Left cardiac atrium (tissue), 4 donors: ENCODE results near the gene ZCCHC24. TPM values are rescaled to one million over a fixed set of nuclear protein-coding genes. Genes with fewer than 3 reads are reported as not detected.

Experiments
- ATAC-seq, 2 donors: fragments of 200-7000 bp; cut with Tn5 transposase; one replicate each; pipeline ENCODE4 v1.9.1; 2020; ENCODE audit warnings: mild to moderate bottlenecking in 2 of 2, moderate library complexity in 2 of 2
- DNase-seq: peaks from one replicate; pipeline ENCODE4 v3.0.0-alpha.2; 2020
- intact Hi-C, 2 donors: fragments of 100-400 bp; cut with DNase I; formaldehyde crosslinking; loops; one replicate each; pipeline versions ENCODE4 v1.14.1 to v1.15.1; 2022 to 2023
- total RNA-seq, 2 donors: library from RNA; stranded (reverse); fragmentation: NEBNext Ultra II Directional; extraction: Animal tissue kit (Norgen Biotek cat#: 25700); gene quantifications; one replicate each; pipeline ENCODE4 v1.2.1, GENCODE V29; 2021
- donor health status: DM: no; HTN: yes; CAD: no.
- donor health status: DM: no; HTN: yes; CAD: no; lungs with severe emphysema.
- donor health status: DM: yes; HTN: yes; CAD: no.
- donor health status: Dilated cardiomyopathy.

ZCCHC24 gene
- total RNA-seq, 2 donors from 2014 or later: 52.9 to 56.6 TPM

GRCh38 chr10:79405995-79406515 lies 39.4 kb downstream of the ZCCHC24 start:
- no peak for DNase-seq
- no peak for ATAC-seq
- intact Hi-C loops: no loop called here

GRCh38 chr10:79405221-79405994 lies 40.0 kb downstream of the ZCCHC24 start:
- ATAC-seq (peak in 1 of 2 donors; percentile 14), DNase-seq (peak; percentile 28)
- intact Hi-C loops: no loop called here

- no peak for ATAC-seq
- intact Hi-C loops: loop anchor here in 1 of 2 donors (5.0 kb wide), 1 partner anchor 38 kb away; no protein-coding TSS in a partner anchor
- peak; percentile 19 for DNase-seq
Observed at GRCh38 chr10:79404690-79405131, 40.7 kb downstream of the ZCCHC24 start.

GRCh38 chr10:79404231-79404609 lies 41.2 kb downstream of the ZCCHC24 start:
- ATAC-seq: peak; percentile 40 to 60
- DNase-seq: peak; percentile 82
- intact Hi-C loops: loop anchor here in 1 of 2 donors (5.0 kb wide), 1 partner anchor 38 kb away; no protein-coding TSS in a partner anchor

GRCh38 chr10:79403441-79404230 lies 41.8 kb downstream of the ZCCHC24 start:
- intact Hi-C loops: loop anchor here in 1 of 2 donors (5.0 kb wide), 1 partner anchor 39 kb away; no protein-coding TSS in a partner anchor
- ATAC-seq (peak in 1 of 2 donors; percentile 2), DNase-seq (peak; percentile 70)

- ATAC-seq (no peak), DNase-seq (peak; percentile 17)
- intact Hi-C loops: loop anchor here in 1 of 2 donors (5.0 kb wide), 1 partner anchor 39 kb away; no protein-coding TSS in a partner anchor
Observed at GRCh38 chr10:79402951-79403350, 42.5 kb downstream of the ZCCHC24 start.

GRCh38 chr10:79402625-79402946 lies 42.8 kb downstream of the ZCCHC24 start:
- DNase-seq: no peak
- ATAC-seq: no peak
- intact Hi-C loops: loop anchor here in 1 of 2 donors (5.0 kb wide), 1 partner anchor 40 kb away; no protein-coding TSS in a partner anchor

- ATAC-seq: peak; percentile 2 to 28
- peak; percentile 76 for DNase-seq
- intact Hi-C loops: loop anchor here in 1 of 2 donors (5.0 kb wide), 1 partner anchor 41 kb away; no protein-coding TSS in a partner anchor
Observed at GRCh38 chr10:79401015-79401921, 44.2 kb downstream of the ZCCHC24 start.

GRCh38 chr10:79400146-79401004 lies 45.0 kb downstream of the ZCCHC24 start:
- intact Hi-C loops: loop anchor here in 1 of 2 donors (5.0 kb wide), 1 partner anchor 42 kb away; no protein-coding TSS in a partner anchor
- DNase-seq (no peak), ATAC-seq (no peak)

- DNase-seq: peak; percentile 93
- intact Hi-C loops: no loop called here
- ATAC-seq: peak; percentile 77 to 86
Observed at GRCh38 chr10:79399223-79399831, 46.1 kb downstream of the ZCCHC24 start.

GRCh38 chr10:79398642-79399041 lies 46.8 kb downstream of the ZCCHC24 start:
- no peak for DNase-seq
- intact Hi-C loops: no loop called here
- ATAC-seq: no peak

GRCh38 chr10:79397575-79398303 lies 47.7 kb downstream of the ZCCHC24 start:
- DNase-seq: peak; percentile 75
- intact Hi-C loops: no loop called here
- peak in 1 of 2 donors; percentile 34 for ATAC-seq

- no peak for ATAC-seq
- no peak for DNase-seq
- intact Hi-C loops: no loop called here
Observed at GRCh38 chr10:79397051-79397450, 48.4 kb downstream of the ZCCHC24 start.

- intact Hi-C loops: no loop called here
- ATAC-seq (no peak), DNase-seq (peak; percentile 1)
Observed at GRCh38 chr10:79396520-79396919, 48.9 kb downstream of the ZCCHC24 start.

GRCh38 chr10:79394664-79395063 lies 50.8 kb downstream of the ZCCHC24 start:
- intact Hi-C loops: no loop called here
- ATAC-seq (no peak), DNase-seq (peak; percentile 4)

GRCh38 chr10:79393924-79394610 lies 51.4 kb downstream of the ZCCHC24 start:
- intact Hi-C loops: no loop called here
- ATAC-seq: no peak
- peak; percentile 10 for DNase-seq
